Smooth muscle cell (in vitro differentiated cells): ENCODE results near the gene CPNE5. TPM values are rescaled to one million over a fixed set of nuclear protein-coding genes. Genes with fewer than 3 reads are reported as not detected.

ENCODE experiments used
- DNase-seq: peaks from one replicate; lab custom pipeline; 2025; ENCODE audit not compliant: unreplicated experiment; lab: John Stamatoyannopoulos, UW
- H2AFZ ChIP-seq: fragments of 200-600 bp; sonication (generic); 2 replicates; pipeline ENCODE4 v1.6.0; 2016; ENCODE audit warnings: antibody characterized with exemption, low read depth, mild to moderate bottlenecking
- H3F3A ChIP-seq: fragments of 200-600 bp; sonication (generic); 2 replicates; pipeline ENCODE4 v1.6.0; 2017; ENCODE audit warnings: antibody characterized with exemption, low read depth
- H3K27ac ChIP-seq: fragments of 200-600 bp; sonication (generic); 2 replicates; pipeline ENCODE4 v1.5.1; 2016; ENCODE audit warnings: low read depth, mild to moderate bottlenecking
- H3K27me3 ChIP-seq: fragments of 200-600 bp; sonication (generic); 2 replicates; pipeline ENCODE4 v1.6.1; 2016; ENCODE audit warnings: low read depth, mild to moderate bottlenecking
- H3K36me3 ChIP-seq: fragments of 200-600 bp; sonication (generic); 2 replicates; pipeline ENCODE4 v1.5.1; 2016; ENCODE audit warnings: low read depth
- H3K4me1 ChIP-seq: fragments of 200-600 bp; sonication (generic); 2 replicates; pipeline ENCODE4 v1.5.1; 2016; ENCODE audit warnings: low read depth
- H3K4me2 ChIP-seq: fragments of 200-600 bp; sonication (generic); 2 replicates; pipeline ENCODE4 v1.6.0; 2016; ENCODE audit warnings: mild to moderate bottlenecking
- H3K4me3 ChIP-seq: fragments of 200-600 bp; sonication (generic); 2 replicates; pipeline ENCODE4 v1.5.1; 2016; ENCODE audit warnings: mild to moderate bottlenecking
- H3K79me2 ChIP-seq: fragments of 200-600 bp; sonication (generic); 2 replicates; pipeline ENCODE4 v1.6.0; 2016; ENCODE audit warnings: low read depth, mild to moderate bottlenecking
- H3K9ac ChIP-seq: fragments of 200-600 bp; sonication (generic); 2 replicates; pipeline ENCODE4 v1.6.0; 2016; ENCODE audit warnings: low read depth
- H3K9me3 ChIP-seq: fragments of 200-600 bp; sonication (generic); replicated peaks from 2 replicates; pipeline ENCODE4 v1.5.1; 2016; ENCODE audit warnings: low read depth
- H4K20me1 ChIP-seq: fragments of 200-600 bp; sonication (generic); 2 replicates; pipeline ENCODE4 v1.6.0; 2016; ENCODE audit warnings: low read depth
- WGBS: methylation state at CpG from one replicate; pipeline ENCODE4 v1.1.7; 2016; ENCODE audit warnings: low lambda C conversion rate; 5-methylcytosine and 5-hydroxymethylcytosine counted together
- polyA plus RNA-seq: library from polyadenylated mRNA; unstranded; fragments of >200 nt; fragmentation: Nextera tagmentation; extraction: Ambion mirVana; gene quantifications from 2 replicates; pipeline ENCODE4 v1.2.1, GENCODE V29; 2016
- total RNA-seq: library from RNA; depleted of rRNA; stranded (reverse); fragments of >200 nt; gene quantifications from 2 replicates; pipeline ENCODE4 v1.2.3, GENCODE V29; 2014
- TF ChIP-seq, protein P1 (sequence below): fragments of 200-600 bp; sonication (generic); IDR thresholded peaks from 2 replicates; pipeline ENCODE4 v1.5.1; 2017; ENCODE audit warnings: borderline replicate concordance, mild to moderate bottlenecking, antibody characterized with exemption; ENCODE audit not compliant: insufficient read depth, poor library complexity, severe bottlenecking

CPNE5 gene
- total and polyA plus RNA-seq, 2 experiments from 2014 or later: 1.0 TPM; not detected in 1

DNA sequence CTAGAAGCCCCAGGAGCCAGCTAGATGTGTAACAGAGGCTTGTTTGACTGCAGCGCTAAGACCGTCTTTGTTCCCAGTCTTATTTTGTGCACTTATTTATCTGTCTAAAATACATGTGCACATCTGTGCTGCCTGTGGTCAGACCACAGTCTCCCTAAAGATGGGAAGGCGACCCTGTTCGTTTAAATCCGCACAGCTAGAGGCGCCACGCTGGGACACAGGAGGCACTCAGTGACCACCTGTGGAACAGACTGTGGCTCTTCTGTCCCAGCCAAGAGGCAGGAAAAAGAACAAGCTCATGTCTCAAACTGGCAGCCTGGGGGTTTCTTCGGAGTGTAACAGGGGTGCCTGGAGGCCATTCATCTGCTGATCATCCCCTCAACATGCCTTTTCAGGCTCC is 66.8 kb downstream of the CPNE5 start:
- no peaks in the 10 kb centered on the region for H3K36me3 ChIP-seq
- peaks cover 2% of the 10 kb centered on the region for H3K4me1 ChIP-seq

DNA sequence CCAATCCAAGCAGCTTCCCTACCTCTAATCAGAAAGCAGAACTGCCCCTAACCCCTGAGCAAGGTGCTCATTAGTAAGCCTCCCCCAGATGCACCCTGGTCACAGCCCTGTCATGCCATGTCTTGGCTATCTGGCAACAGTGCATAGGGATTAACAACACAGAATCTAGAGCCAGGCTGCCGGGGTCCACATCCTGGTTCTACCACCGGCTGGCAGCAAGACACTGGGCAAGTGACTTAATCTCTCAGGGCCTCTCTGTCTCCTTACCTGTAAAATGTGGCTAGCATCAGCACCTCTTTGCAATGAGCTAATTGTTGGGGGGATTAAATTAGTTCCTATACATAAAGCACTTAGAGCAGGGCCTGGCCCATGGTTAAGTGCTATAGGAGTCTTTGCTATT is 68.1 kb downstream of the CPNE5 start:
- H3K9me3 ChIP-seq: no peaks in the 10 kb centered on the region
- no peaks in the 10 kb centered on the region for H3K36me3 ChIP-seq
- H3K79me2 ChIP-seq: no peaks in the 10 kb centered on the region
- no peak overlapping the region for H3K4me3 ChIP-seq
- H3K4me1 ChIP-seq: no peaks in the 10 kb centered on the region
- peaks cover under 1% of the 10 kb centered on the region for H3K27me3 ChIP-seq
- TF ChIP-seq, protein P1, sequence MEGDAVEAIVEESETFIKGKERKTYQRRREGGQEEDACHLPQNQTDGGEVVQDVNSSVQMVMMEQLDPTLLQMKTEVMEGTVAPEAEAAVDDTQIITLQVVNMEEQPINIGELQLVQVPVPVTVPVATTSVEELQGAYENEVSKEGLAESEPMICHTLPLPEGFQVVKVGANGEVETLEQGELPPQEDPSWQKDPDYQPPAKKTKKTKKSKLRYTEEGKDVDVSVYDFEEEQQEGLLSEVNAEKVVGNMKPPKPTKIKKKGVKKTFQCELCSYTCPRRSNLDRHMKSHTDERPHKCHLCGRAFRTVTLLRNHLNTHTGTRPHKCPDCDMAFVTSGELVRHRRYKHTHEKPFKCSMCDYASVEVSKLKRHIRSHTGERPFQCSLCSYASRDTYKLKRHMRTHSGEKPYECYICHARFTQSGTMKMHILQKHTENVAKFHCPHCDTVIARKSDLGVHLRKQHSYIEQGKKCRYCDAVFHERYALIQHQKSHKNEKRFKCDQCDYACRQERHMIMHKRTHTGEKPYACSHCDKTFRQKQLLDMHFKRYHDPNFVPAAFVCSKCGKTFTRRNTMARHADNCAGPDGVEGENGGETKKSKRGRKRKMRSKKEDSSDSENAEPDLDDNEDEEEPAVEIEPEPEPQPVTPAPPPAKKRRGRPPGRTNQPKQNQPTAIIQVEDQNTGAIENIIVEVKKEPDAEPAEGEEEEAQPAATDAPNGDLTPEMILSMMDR: no peak
- DNase-seq: no peak
- no peak overlapping the region for H2AFZ ChIP-seq
- H3K9ac ChIP-seq: no peak overlapping the region
- no peak overlapping the region for H3K4me2 ChIP-seq
- H3F3A ChIP-seq: no peaks in the 10 kb centered on the region
- WGBS: 94% methylated on average over 2 of the region's 2 CpGs
- no peak overlapping the region for H3K27ac ChIP-seq
- H4K20me1 ChIP-seq: no peaks in the 10 kb centered on the region

More for the DNA sequence above, 66.8 kb downstream of the CPNE5 start:
- 89% methylated on average over 8 of the region's 8 CpGs for WGBS
- H4K20me1 ChIP-seq: no peaks in the 10 kb centered on the region
- H3K27me3 ChIP-seq: peaks cover 9% of the 10 kb centered on the region
- no peak overlapping the region for H2AFZ ChIP-seq
- no peak overlapping the region for H3K4me3 ChIP-seq
- no peak overlapping the region for H3K9ac ChIP-seq
- DNase-seq: no peak
- H3K4me2 ChIP-seq: no peak overlapping the region
- H3K79me2 ChIP-seq: no peaks in the 10 kb centered on the region
- no peak overlapping the region for H3K27ac ChIP-seq
- H3K9me3 ChIP-seq: no peaks in the 10 kb centered on the region
- TF ChIP-seq, protein P1: no peak
- H3F3A ChIP-seq: no peaks in the 10 kb centered on the region

DNA sequence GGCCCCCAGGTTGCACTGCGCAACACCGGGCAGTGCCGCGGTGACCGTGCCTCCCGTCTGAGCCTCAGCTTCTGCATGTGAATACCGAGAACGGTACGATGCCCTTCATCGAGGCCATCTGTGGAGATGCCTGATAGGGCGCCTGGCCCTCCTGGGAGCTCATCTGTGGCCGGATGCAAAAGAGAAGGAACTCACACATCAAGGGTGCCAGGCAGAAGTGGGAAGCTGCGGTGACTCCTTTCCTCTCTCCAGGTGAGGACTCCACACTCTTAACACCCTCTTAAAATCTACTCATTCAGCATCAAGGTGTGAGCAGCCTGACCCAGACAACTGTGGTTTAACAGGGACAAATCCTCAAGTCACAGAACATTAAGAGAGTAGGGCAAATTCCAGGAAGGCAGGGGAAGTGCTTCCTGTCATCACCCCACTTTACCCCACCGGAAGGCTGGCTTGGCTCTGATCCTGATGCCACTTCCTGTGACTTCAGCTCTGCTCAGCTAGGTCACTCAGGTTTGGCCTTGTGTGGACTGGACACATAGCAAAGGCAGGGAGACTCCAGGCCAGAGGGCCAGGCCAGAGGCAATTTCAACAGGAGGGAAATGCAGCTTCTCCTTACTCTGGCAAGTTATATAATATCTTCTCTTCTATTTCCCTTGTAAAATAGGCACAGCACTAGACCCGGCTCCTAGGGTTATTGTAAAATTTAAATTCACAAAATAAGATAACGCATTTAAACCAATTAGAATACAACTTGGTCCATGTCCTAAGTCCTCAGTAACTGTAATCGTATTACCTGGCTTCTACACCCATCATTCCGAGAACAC is 69.4 kb downstream of the CPNE5 start:
- 85% methylated on average over 18 of the region's 18 CpGs for WGBS
- no peaks in the 10 kb centered on the region for H3K9me3 ChIP-seq
- H3K27me3 ChIP-seq: no peaks in the 10 kb centered on the region
- H3F3A ChIP-seq: no peaks in the 10 kb centered on the region
- H4K20me1 ChIP-seq: no peaks in the 10 kb centered on the region
- DNase-seq: no peak
- no peaks in the 10 kb centered on the region for H3K36me3 ChIP-seq
- H2AFZ ChIP-seq: no peak overlapping the region
- H3K9ac ChIP-seq: no peak overlapping the region
- no peak overlapping the region for H3K27ac ChIP-seq
- H3K79me2 ChIP-seq: no peaks in the 10 kb centered on the region
- H3K4me3 ChIP-seq: no peak overlapping the region
- TF ChIP-seq, protein P1: no peak
- no peak overlapping the region for H3K4me2 ChIP-seq
- H3K4me1 ChIP-seq: no peaks in the 10 kb centered on the region

DNA sequence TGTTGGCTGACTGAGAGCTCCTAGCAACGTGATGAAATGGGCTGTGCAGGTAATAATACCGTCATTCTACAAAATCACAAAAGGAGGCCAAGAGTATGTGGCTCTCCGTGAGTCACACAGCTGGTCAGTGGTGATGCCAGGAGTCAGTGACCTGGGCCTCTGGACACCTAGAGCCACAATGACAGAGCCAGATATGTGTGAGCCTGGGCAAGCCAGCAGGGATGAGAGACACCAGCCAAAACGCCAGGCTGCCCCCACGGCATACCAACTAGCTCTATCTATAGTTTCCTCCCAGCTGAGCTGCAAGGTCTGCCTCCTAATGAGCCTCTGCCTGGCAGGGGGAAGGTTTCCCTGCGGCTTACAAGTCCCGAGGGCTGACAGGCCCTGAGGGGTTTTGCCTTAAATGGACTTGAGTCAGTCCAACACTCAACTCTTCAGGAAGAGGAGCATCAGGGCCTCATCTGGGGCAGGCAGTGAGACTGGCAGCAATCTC is 70.0 kb downstream of the CPNE5 start:
- no peaks in the 10 kb centered on the region for H3K4me1 ChIP-seq
- H3K4me2 ChIP-seq: no peak overlapping the region
- no peak overlapping the region for H3K27ac ChIP-seq
- 52% methylated on average over 7 of the region's 7 CpGs for WGBS
- no peak overlapping the region for H3K9ac ChIP-seq
- H2AFZ ChIP-seq: no peak overlapping the region
- no peaks in the 10 kb centered on the region for H3K27me3 ChIP-seq
- no peaks in the 10 kb centered on the region for H3K36me3 ChIP-seq
- DNase-seq: no peak
- H3K79me2 ChIP-seq: no peaks in the 10 kb centered on the region
- no peak overlapping the region for H3K4me3 ChIP-seq
- no peaks in the 10 kb centered on the region for H4K20me1 ChIP-seq
- TF ChIP-seq, protein P1: no peak
- no peaks in the 10 kb centered on the region for H3F3A ChIP-seq
- no peaks in the 10 kb centered on the region for H3K9me3 ChIP-seq
